Inflammatory macrophage treated with lipopolysaccharide for 4 hours (primary cell): Measurements from ENCODE around the gene UNC13D.

Experiments
- DNase-seq: peaks from one replicate; pipeline ENCODE4 v3.0.0-alpha.2; 2020

UNC13D gene

DNA sequence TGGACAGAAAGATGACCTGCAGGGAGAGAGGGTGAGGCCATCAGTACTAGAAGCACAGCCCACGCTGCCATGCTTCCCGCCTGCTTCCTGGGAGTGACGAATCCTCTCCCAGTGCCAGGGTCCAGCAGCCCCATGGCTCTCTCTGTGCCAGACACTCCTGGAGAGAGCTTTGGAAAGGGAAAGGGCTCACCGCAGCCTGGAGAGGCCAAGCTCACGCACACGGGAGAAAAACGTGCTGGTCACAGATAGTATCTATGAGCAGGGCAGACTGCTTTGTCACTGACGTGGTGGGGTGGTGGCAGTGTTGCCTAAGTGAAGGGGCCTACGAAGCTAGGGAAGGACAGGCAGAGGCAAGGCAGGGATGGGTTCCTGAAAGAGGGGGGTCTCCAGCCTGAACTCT, 5.5 kb upstream of the UNC13D start:
- no peak for DNase-seq

- no peak for DNase-seq
These were observed 5.1 kb upstream of the UNC13D start for GRCh38 chr17:75849279-75849646.

DNA sequence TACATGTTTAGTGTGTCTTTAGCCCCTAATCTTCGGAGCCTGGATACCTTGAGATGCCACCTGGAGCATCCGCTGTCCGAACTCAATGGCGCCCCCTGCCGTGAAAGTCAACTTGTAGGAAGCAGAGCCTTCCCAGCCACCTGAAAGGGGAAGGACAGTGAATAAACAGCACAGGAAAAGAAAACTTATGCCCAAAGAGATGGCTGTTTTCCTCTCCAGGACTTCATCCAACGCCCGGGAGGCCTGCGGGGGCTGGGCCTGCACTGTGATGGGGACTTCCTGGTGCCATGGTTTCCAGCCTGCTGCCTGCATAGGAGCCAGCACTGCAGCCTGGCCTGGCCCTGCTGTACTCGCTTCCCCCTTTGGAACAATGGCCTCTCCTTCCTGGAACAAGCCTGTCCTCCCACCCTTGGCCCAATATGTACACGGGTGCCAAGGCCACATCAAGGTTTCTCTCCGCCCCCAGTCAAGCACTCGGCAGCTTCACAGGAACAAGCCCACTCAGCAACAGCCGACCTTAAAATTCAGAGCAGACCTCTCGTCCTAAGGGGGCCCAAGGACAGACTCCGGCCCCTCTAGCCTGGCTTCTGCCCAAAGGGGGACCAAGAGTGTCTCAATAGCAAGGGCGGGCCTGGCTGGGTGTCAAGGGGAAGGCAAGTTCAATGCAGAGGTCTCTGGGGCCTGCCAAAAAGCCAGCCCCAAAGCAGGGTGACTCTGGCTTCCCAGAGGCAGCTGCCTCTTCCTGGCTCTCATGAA, 4.5 kb upstream of the UNC13D start:
- DNase-seq = peak; percentile 68

- no peak for DNase-seq
These were observed 3.7 kb upstream of the UNC13D start for GRCh38 chr17:75847614-75848522.

DNA sequence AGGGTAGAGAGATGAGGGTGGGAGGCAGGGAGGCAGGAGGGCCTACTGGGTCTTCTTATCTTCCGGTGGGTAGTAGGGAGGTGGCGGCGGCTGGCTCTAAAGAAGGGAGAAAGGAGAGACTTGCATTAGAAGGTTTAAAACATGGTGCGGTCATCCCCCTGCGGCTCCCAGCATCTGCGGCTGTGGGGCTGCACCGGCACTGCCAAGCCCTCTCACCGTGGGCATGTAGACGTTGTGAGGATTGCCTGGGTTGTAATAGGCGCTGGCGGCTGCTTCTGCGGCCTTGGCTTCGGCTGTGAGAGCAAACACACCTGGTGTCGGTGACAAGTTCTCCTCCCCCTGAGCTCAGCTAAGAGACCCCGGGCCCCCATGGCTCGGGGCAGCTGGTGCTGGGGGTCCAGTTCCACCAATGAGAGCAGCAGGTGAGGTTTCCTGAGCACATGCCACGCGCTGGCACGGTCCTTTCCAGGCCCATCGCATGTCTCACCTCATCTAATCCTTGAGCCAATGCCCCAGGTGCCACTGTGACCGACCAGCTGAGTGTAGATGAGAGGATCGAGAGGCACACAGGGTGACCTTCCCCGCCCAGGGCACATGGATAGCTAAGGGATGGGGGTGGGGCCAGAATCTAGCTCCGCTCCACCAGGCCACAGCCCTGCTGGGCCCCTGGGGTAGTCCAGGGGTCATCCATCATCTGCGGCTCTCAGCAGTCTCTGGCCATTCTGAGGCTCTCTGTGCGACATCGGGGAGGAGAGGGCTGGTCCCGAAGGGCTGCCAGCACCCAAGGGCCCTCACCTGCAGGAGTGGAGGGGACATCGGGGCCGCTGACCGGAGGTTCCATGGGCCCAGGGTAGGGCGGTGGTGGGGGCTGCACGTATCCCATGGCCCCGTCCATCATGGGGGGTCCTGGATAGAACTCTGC, 2.7 kb upstream of the UNC13D start:
- no peak for DNase-seq

- DNase-seq = no peak
These were observed 1.9 kb upstream of the UNC13D start for GRCh38 chr17:75845933-75846691.

GRCh38 chr17:75845058-75845711, 981 bp upstream of the UNC13D start:
- peak; percentile 91 for DNase-seq

- DNase-seq = no peak
These were observed 390 bp upstream of the UNC13D start for GRCh38 chr17:75844530-75845057.

GRCh38 chr17:75842963-75843576, 1.1 kb downstream of the UNC13D start:
- no peak for DNase-seq

DNA sequence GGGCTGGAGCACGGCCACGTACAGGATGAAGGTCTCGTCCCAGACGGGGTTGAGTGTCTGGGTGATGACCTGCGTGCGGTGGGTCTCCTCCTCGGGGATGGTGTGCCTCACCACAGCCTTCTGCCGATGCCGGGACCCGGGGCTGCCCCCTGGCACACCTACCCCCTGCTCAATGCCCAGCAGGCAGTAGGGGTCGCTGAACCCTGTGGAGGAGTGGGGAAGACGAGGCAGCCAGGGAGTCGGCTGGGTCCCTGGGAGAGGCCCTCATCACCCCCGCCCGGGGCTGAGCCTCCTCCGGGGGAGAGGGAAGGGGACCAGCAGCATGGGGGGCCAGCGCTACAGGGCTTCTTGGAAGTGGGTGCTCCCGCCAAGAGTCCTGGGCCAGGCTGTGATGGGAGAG, 1.8 kb downstream of the UNC13D start:
- no peak for DNase-seq

DNA sequence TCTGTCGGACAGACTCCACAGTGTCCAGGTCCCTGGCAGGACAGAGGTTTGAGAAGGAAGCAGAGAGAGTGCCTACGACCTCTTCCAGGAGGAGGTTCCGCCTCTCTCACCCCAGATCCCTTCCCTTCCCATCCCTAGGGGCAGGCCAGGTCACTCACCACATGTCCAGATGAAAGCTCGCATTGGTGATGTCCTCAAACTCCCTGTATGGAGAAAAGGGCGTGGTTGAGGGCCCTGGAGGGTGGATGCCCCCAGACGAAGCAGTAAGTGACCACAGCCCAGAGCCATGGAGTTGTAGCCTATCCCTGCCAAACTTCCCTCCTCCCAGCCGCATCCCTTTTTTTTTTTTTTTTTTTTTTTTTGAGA, 3.4 kb downstream of the UNC13D start:
- DNase-seq = no peak

DNA sequence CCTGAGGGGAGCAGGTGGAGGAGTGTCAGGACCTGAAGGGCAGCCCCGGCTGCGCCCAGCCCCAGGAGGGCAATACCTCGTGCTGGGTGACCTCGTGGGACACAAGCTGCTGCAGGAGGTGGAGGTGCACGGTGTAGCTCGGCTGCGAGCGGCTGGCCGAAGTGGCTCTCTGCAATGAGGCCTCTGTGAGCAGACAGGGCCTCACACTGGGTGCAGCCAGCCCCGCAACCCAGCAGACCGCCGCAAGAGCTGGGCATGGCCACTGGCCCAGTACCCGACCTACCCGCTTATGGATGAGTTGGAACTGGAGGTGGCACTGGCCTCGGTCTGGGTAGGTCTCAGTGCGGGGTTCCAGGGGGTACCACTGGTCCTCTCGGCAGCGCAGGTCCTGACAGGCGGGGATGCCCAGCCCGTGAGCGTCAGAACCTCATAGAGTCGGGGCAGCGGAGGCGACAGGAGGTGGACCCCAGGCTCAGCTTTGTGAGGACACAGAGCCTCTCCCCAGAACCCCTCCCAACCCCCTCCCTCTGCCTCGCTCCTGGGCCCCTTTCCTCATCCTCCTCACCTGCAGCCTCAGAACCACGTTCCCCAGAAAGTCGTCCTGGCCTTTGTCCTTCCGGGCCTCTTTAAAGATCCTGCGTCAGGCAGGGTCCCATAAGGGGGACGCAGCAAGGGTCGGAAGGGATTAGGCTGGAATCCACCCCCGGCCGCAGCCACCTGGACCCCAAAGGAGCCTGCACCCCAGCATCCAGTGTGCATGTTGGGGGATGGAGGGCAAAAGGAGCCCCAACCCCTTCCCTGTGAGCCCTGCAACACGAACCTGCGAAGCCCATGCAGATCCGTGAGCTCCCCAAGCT, 4.0 kb downstream of the UNC13D start:
- no peak for DNase-seq

DNA sequence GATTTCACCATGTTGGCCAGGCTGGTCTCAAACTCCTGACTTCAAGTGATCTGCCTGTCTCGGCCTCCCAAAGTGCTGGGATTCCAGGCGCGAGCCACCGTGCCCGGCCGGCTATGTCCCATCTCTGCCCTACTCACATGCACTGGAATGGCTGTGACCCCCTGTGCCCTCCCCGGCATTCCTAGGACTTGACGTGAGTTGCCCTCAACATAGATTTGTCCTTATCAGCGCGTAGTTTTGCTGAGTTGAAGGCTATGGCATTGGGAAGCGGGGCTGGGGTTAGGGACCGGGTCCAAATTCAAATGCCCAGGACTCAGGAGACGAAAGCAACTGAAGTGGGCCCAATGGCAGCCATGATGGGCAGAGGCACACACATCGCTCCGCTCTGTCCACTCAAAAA, 5.8 kb downstream of the UNC13D start:
- DNase-seq = no peak

GRCh38 chr17:75837899-75838298, 6.3 kb downstream of the UNC13D start:
- no peak for DNase-seq

DNA sequence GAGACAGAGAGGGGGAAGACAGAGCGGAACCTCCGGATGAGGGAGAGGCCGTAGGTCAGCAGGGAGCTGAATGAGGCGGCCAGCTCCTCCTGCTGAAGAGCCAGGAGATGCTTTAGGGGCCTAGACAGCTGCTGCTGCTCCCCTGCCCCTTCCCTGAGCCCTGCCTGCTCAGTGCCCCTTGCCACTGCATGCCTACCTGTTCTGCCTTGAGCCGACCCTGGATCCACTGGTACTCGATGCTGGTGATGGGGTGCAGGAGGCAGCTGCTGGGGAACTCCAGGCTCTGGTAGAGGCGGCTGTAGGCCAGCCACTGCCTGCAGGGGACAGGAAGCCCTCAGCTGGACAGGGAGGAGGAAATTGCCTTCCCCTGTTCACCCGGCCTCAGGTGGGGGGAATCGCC, 7.6 kb downstream of the UNC13D start:
- no peak for DNase-seq

GRCh38 chr17:75835654-75835987, 8.6 kb downstream of the UNC13D start:
- no peak for DNase-seq

DNA sequence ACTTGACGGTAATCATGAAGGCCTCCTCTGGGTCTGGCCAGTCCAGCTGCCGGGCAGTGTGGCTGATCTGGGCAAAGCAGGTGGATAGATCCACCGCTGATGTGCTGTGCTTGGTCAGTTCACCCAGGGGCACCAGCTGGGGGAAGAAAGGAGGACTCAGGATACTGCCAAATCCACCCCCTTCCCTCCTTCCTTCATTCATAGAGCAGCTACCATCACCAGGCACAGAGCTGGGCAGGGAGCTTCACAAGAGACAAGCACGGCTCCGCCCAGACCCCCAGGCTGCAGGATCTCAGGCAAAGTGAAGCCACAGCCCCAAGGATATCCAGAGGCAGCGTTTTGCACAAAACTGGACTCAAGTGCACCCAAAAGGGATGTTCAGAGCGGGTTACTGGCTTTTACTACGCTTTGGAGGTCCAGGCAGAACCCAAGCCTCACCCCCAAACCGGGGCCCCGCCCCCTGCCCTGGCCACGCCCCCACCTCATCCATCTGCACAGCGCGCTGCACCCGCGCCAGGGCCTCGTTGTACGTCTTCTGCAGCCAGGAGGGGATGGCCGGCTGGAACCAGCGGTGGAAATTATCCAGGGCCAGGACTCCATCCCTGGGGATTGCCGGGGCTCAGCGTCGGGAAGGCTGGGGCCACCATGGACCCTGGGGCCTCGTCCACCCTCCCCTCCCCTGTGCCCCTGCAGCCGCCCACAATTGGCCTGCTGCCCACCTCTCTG, 9.1 kb downstream of the UNC13D start:
- DNase-seq = no peak

GRCh38 chr17:75834279-75834920, 9.8 kb downstream of the UNC13D start:
- DNase-seq = no peak
